ENCODE results near the gene PIAS1.
A peak's percentile ranks its signal among the peaks of the same experiment; 100 is the strongest.

DNA sequence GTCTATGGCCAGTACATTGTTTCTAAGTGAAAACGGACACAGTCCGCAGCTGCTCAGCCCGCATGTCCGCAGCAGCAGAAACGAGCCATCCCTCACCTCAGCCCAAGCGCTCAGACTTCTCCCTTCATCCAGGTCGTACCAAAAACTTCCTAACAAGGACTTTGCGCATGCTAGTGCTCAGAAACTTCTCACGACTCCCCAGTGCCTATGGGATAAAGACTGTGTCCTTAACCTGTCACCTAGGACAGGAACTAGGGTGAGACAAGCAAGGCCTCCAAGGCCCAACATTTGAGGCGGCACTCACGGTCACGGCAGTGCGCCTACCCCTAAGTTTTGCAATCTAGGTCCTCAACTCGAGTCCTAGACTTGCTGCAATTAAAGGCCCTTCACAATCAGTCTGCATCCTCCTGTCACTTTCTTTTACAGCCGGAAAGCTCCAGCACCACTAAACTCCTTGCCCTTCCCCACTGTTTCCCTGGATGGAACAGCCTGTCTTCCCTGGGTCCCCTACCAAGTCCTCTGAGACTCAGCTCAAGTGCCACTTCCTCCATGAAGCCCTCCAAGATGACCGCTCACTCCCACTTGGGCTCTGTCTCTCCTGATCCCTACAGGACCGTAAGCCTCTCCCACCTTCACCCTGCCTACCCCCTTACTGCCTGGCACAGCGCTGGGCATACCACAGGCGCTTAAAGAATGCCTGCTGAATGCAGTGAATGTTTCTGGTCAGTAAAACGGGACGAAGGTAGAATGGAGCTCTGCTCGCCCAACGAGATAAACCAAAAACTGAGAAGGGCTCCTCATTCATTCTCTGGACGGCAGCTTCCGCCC is 174.2 kb downstream of the PIAS1 start:
- TF ChIP-seq SP2 (tag by site-specific recombination; IDR thresholded peaks at IDR 0.05) (no peak), ZIC2 (tag by site-specific recombination; IDR thresholded peaks at IDR 0.05) (no peak), ZFP37 (tag by site-specific recombination; IDR thresholded peaks at IDR 0.05) (no peak), CTCF (tag by site-specific recombination; IDR thresholded peaks at IDR 0.05) (no peak), ZNF274 (IDR thresholded peaks at IDR 0.05; ENCODE audit: low read length) (no peak), ZNF274 (tag by site-specific recombination; IDR thresholded peaks at IDR 0.05; ENCODE audit: borderline replicate concordance) (no peak), MZF1 (tag by site-specific recombination; IDR thresholded peaks at IDR 0.05; ENCODE audit: borderline replicate concordance) (no peak), ZNF174 (tag by site-specific recombination; IDR thresholded peaks at IDR 0.05) (no peak), ZNF426 (tag by site-specific recombination; IDR thresholded peaks at IDR 0.05) (no peak), KLF16 (tag by site-specific recombination; IDR thresholded peaks at IDR 0.05) (0 out of 2 replicates have a peak, but pooled peaks have one; percentile 55), ZNF658 (tag by site-specific recombination; IDR thresholded peaks at IDR 0.05) (no peak)
- TF ChIP-seq, protein P1, sequence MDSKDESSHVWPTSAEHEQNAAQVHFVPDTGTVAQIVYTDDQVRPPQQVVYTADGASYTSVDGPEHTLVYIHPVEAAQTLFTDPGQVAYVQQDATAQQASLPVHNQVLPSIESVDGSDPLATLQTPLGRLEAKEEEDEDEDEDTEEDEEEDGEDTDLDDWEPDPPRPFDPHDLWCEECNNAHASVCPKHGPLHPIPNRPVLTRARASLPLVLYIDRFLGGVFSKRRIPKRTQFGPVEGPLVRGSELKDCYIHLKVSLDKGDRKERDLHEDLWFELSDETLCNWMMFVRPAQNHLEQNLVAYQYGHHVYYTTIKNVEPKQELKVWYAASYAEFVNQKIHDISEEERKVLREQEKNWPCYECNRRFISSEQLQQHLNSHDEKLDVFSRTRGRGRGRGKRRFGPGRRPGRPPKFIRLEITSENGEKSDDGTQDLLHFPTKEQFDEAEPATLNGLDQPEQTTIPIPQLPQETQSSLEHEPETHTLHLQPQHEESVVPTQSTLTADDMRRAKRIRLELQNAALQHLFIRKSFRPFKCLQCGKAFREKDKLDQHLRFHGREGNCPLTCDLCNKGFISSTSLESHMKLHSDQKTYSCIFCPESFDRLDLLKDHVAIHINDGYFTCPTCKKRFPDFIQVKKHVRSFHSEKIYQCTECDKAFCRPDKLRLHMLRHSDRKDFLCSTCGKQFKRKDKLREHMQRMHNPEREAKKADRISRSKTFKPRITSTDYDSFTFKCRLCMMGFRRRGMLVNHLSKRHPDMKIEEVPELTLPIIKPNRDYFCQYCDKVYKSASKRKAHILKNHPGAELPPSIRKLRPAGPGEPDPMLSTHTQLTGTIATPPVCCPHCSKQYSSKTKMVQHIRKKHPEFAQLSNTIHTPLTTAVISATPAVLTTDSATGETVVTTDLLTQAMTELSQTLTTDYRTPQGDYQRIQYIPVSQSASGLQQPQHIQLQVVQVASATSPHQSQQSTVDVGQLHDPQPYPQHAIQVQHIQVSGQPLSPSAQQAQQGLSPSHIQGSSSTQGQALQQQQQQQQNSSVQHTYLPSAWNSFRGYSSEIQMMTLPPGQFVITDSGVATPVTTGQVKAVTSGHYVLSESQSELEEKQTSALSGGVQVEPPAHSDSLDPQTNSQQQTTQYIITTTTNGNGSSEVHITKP (tag by site-specific recombination; IDR thresholded peaks at IDR 0.05) = peak; percentile 83

All from HEK293 (cell line).